Breast epithelium (tissue), 3 donors: ENCODE measurements around the gene ARL14EPL.

Experiments used
- POLR2A ChIP-seq: fragments of 450-650 bp; IDR thresholded peaks from one replicate; pipeline ENCODE4 v1.6.1; 2016; ENCODE audit warnings: antibody characterized with exemption, mild to moderate bottlenecking, moderate library complexity
- POLR2AphosphoS5 ChIP-seq, 3 donors: sonication (generic); formaldehyde crosslinking; IDR thresholded peaks; one replicate each; pipeline ENCODE4 v1.6.1; 2017; ENCODE audit warnings: antibody characterized with exemption in 3 of 3
- TF ChIP-seq, protein P1 (sequence below), 3 donors: fragments of 450-650 bp; IDR thresholded peaks; one replicate each; pipeline ENCODE4 v1.5.1; 2016 to 2017; ENCODE audit warnings: antibody characterized with exemption in 3 of 3, mild to moderate bottlenecking in 3 of 3, moderate library complexity in 3 of 3

DNA sequence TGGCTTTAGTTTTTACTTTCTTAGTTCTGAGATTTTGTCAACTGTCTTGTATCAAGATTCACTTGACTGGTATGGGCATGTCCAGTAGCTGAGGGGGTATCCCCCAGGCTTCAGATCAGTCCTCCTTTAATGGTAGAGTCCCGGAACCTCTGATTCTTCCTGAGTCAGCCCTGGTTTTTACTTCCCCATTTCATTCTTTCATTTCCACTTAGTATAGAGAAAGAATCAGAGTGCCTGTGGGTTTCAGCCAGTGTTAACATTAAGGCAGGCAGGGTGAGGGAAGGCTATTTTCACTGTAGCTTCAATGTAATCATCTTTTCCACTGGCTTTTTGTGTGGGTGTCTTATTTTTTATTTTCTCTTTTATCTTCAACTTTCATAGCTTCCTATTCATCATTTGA, 44.2 kb downstream of the ARL14EPL start:
- TF ChIP-seq, protein P1, sequence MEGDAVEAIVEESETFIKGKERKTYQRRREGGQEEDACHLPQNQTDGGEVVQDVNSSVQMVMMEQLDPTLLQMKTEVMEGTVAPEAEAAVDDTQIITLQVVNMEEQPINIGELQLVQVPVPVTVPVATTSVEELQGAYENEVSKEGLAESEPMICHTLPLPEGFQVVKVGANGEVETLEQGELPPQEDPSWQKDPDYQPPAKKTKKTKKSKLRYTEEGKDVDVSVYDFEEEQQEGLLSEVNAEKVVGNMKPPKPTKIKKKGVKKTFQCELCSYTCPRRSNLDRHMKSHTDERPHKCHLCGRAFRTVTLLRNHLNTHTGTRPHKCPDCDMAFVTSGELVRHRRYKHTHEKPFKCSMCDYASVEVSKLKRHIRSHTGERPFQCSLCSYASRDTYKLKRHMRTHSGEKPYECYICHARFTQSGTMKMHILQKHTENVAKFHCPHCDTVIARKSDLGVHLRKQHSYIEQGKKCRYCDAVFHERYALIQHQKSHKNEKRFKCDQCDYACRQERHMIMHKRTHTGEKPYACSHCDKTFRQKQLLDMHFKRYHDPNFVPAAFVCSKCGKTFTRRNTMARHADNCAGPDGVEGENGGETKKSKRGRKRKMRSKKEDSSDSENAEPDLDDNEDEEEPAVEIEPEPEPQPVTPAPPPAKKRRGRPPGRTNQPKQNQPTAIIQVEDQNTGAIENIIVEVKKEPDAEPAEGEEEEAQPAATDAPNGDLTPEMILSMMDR (IDR thresholded peaks at IDR 0.05), result no peak
- TF ChIP-seq POLR2AphosphoS5 (IDR thresholded peaks at IDR 0.05), result no peak
- no peak for TF ChIP-seq POLR2A
